Osteoblast (primary cell): ENCODE results near the gene GSE1. TPM values are rescaled to one million over a fixed set of nuclear protein-coding genes. Genes with fewer than 3 reads are reported as not detected.
A peak's percentile ranks its signal among the peaks of the same experiment; 100 is the strongest.

Experiments
- DNase-seq: peaks from one replicate; pipeline ENCODE4 v3.0.0; 2011; ENCODE audit warnings: low spot score, mixed read lengths; ENCODE audit not compliant: insufficient read length; ENCODE audit errors: missing footprints
- H2AFZ ChIP-seq: 2 replicates; pipeline ENCODE4 v1.6.0; 2011; ENCODE audit warnings: mild to moderate bottlenecking, low read length
- H3K27ac ChIP-seq: 2 replicates; pipeline ENCODE4 v1.5.1; 2011; ENCODE audit warnings: mild to moderate bottlenecking, low read depth, low read length, moderate library complexity
- H3K27me3 ChIP-seq: 2 replicates; pipeline ENCODE4 v1.6.0; 2012; ENCODE audit warnings: mild to moderate bottlenecking, control low read depth, inconsistent platforms, low read length, moderate library complexity; ENCODE audit not compliant: insufficient read depth
- H3K36me3 ChIP-seq: 2 replicates; pipeline ENCODE4 v1.5.1; 2011; ENCODE audit warnings: mild to moderate bottlenecking, low read length, control low read depth, moderate library complexity; ENCODE audit not compliant: insufficient read depth
- H3K4me1 ChIP-seq: 2 replicates; pipeline ENCODE4 v1.5.1; 2011; ENCODE audit warnings: mild to moderate bottlenecking, low read length, control low read depth, moderate library complexity; ENCODE audit not compliant: insufficient read depth
- H3K4me2 ChIP-seq: 2 replicates; pipeline ENCODE4 v1.6.0; 2011; ENCODE audit warnings: mild to moderate bottlenecking, low read length; ENCODE audit not compliant: insufficient read depth
- H3K4me3 ChIP-seq: fragments of 200-600 bp; sonication (generic); 3 replicates; pipeline ENCODE4 v1.5.1; 2012; ENCODE audit warnings: mild to moderate bottlenecking, low read length, inconsistent platforms; ENCODE audit not compliant: insufficient read depth
- H3K79me2 ChIP-seq: 2 replicates; pipeline ENCODE4 v1.6.0; 2012; ENCODE audit warnings: mild to moderate bottlenecking, low read length, control low read depth, inconsistent platforms; ENCODE audit not compliant: insufficient read depth
- H3K9me3 ChIP-seq: 2 replicates; pipeline ENCODE4 v1.5.1; 2011; ENCODE audit warnings: low read depth, low read length, control low read depth
- H4K20me1 ChIP-seq: 2 replicates; pipeline ENCODE4 v1.6.0; 2012; ENCODE audit warnings: mild to moderate bottlenecking, low read length, control low read depth; ENCODE audit not compliant: insufficient read depth
- total RNA-seq: library from RNA; depleted of rRNA; stranded (reverse); fragments of >200 nt; gene quantifications from 2 replicates; pipeline ENCODE4 v1.2.3, GENCODE V29; 2012
- TF ChIP-seq, protein P1 (sequence below): IDR thresholded peaks from 2 replicates; pipeline ENCODE4 v1.5.1; 2011; ENCODE audit warnings: mild to moderate bottlenecking, low read depth, low read length, moderate library complexity; ENCODE audit errors: extremely low read depth

Gene GSE1
- total RNA-seq, 1 donor: 49.6 TPM

DNA sequence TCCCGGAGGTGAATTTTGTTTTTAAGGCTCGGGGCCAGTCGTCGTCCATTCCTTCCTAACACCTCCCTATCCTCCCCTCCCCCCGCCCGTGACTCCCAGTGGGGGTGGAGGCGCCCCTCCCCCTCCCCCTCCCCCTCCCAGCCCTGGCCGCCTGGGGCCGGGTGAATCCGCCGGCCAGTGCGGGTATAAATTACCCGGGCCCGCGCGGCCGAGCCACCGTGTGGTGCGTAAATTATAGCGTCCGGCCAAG, 2.0 kb upstream of the GSE1 start:
- H2AFZ ChIP-seq: no peak overlapping the region
- H3K9me3 ChIP-seq: no peaks in the 10 kb centered on the region
- H3K36me3 ChIP-seq: peaks cover 4% of the 10 kb centered on the region
- H3K4me1 ChIP-seq: peaks cover 33% of the 10 kb centered on the region
- H3K27me3 ChIP-seq: no peaks in the 10 kb centered on the region
- peak overlapping the region; percentile 79 for H3K4me2 ChIP-seq
- H3K27ac ChIP-seq: peak overlapping the region; percentile 89
- H4K20me1 ChIP-seq: peaks cover 56% of the 10 kb centered on the region
- peaks cover 59% of the 10 kb centered on the region for H3K79me2 ChIP-seq
- TF ChIP-seq, protein P1, sequence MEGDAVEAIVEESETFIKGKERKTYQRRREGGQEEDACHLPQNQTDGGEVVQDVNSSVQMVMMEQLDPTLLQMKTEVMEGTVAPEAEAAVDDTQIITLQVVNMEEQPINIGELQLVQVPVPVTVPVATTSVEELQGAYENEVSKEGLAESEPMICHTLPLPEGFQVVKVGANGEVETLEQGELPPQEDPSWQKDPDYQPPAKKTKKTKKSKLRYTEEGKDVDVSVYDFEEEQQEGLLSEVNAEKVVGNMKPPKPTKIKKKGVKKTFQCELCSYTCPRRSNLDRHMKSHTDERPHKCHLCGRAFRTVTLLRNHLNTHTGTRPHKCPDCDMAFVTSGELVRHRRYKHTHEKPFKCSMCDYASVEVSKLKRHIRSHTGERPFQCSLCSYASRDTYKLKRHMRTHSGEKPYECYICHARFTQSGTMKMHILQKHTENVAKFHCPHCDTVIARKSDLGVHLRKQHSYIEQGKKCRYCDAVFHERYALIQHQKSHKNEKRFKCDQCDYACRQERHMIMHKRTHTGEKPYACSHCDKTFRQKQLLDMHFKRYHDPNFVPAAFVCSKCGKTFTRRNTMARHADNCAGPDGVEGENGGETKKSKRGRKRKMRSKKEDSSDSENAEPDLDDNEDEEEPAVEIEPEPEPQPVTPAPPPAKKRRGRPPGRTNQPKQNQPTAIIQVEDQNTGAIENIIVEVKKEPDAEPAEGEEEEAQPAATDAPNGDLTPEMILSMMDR: no peak
- peak overlapping the region; percentile 75 for H3K4me3 ChIP-seq
- peak; percentile 93 for DNase-seq

DNA sequence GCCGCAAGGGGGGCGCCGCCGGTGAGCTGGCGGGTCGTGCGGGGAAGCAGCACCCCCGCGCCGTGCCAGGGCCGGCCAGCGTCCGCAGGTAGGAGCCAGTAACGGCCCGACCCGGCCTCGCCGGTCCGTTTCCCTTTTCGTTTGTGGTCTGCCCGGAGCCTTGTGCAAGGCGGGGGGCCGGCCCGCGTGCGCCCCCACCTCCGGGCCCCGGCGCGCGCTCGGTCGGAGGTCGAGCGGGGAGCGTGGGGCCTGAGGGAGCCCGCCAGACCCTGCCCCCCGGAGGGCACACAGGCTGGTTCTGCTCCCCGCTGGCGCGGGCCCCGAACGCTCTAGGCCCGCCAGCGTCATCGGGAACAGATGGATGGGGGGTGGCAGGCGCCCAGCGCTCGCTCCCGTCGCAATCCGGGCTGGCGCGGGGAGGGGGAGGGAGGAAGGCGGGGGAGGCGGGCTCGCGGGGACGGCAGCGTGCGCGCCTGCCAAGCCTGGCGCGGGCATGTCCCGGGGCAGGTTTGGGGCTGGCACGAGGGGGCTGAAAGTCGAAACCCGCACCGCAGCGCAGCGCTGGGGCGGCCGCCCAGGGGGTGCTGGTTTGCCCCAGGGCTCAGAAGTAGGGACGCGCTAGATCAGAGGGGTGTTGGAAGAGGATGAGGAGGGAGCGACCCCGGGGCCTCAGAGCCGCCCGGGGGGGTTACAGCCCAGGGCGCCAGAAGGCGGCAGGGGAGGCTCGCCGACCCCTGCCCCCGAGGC, 1.5 kb upstream of the GSE1 start:
- H3K4me3 ChIP-seq: peak overlapping the region; percentile 75
- H3K9me3 ChIP-seq: no peaks in the 10 kb centered on the region
- H3K4me2 ChIP-seq: peak overlapping the region; percentile 82
- peaks cover 59% of the 10 kb centered on the region for H3K79me2 ChIP-seq
- H4K20me1 ChIP-seq: peaks cover 56% of the 10 kb centered on the region
- H3K27ac ChIP-seq: peak overlapping the region; percentile 89
- no peaks in the 10 kb centered on the region for H3K27me3 ChIP-seq
- H3K4me1 ChIP-seq: peaks cover 33% of the 10 kb centered on the region
- peaks cover 4% of the 10 kb centered on the region for H3K36me3 ChIP-seq
- TF ChIP-seq, protein P1: no peak
- H2AFZ ChIP-seq: no peak overlapping the region
- peak; percentile 99 for DNase-seq

- H2AFZ ChIP-seq: no peak overlapping the region
- peak overlapping the region; percentile 82 for H3K4me2 ChIP-seq
- H3K9me3 ChIP-seq: no peaks in the 10 kb centered on the region
- H3K4me1 ChIP-seq: peaks cover 33% of the 10 kb centered on the region
- TF ChIP-seq, protein P1: no peak
- peak; percentile 100 for DNase-seq
- H4K20me1 ChIP-seq: peaks cover 63% of the 10 kb centered on the region
- peak overlapping the region; percentile 89 for H3K27ac ChIP-seq
- H3K4me3 ChIP-seq: peak overlapping the region; percentile 78
- no peaks in the 10 kb centered on the region for H3K27me3 ChIP-seq
- H3K79me2 ChIP-seq: peaks cover 65% of the 10 kb centered on the region
- H3K36me3 ChIP-seq: peaks cover 4% of the 10 kb centered on the region
Measured at GRCh38 chr16:85612191-85612800, 826 bp upstream of the GSE1 start.

- Histone ChIP-seq H3K4me2 (peak overlapping the region; percentile 81), H3K27me3 (no peaks in the 10 kb centered on the region), H3K79me2 (peaks cover 64% of the 10 kb centered on the region), H3K9me3 (no peaks in the 10 kb centered on the region), H3K4me3 (peak overlapping the region; percentile 78), H3K27ac (no peak overlapping the region), H2AFZ (no peak overlapping the region), H3K36me3 (peaks cover 2% of the 10 kb centered on the region), H4K20me1 (peaks cover 62% of the 10 kb centered on the region), H3K4me1 (peaks cover 33% of the 10 kb centered on the region)
- TF ChIP-seq, protein P1: no peak
- DNase-seq: peak; percentile 94
Measured at GRCh38 chr16:85613604-85614337, 649 bp downstream of the GSE1 start.
